Loucy (cell line): Measurements from ENCODE around the gene AP3S1.

Experiments used
- H2AFZ ChIP-seq: fragments of 200-600 bp; sonication (generic); 2 replicates; pipeline ENCODE4 v1.6.0; 2016; ENCODE audit warnings: antibody characterized with exemption, mild to moderate bottlenecking, low read length, moderate library complexity
- H3F3A ChIP-seq: fragments of 200-600 bp; 2 replicates; pipeline ENCODE4 v1.6.0; 2016; ENCODE audit warnings: antibody characterized with exemption, low read depth, mild to moderate bottlenecking
- H3K27me3 ChIP-seq: fragments of 200-600 bp; sonication (generic); 2 replicates; pipeline ENCODE4 v1.6.1; 2014; ENCODE audit warnings: low read length, mild to moderate bottlenecking; ENCODE audit not compliant: insufficient read depth, poor library complexity, severe bottlenecking
- H3K36me3 ChIP-seq: fragments of 200-600 bp; sonication (generic); 2 replicates; pipeline ENCODE4 v1.6.1; 2016; ENCODE audit warnings: low read length; ENCODE audit not compliant: insufficient read depth
- H3K4me1 ChIP-seq: fragments of 200-600 bp; sonication (generic); 2 replicates; pipeline ENCODE4 v1.5.1; 2014; ENCODE audit warnings: low read length, mild to moderate bottlenecking; ENCODE audit not compliant: insufficient read depth, poor library complexity, severe bottlenecking
- H3K4me2 ChIP-seq: fragments of 200-600 bp; sonication (generic); 2 replicates; pipeline ENCODE4 v1.6.0; 2014; ENCODE audit warnings: antibody characterized with exemption, low read length, low read depth, mild to moderate bottlenecking; ENCODE audit not compliant: poor library complexity, severe bottlenecking
- H3K4me3 ChIP-seq: fragments of 200-600 bp; sonication (generic); 2 replicates; pipeline ENCODE4 v1.5.1; 2014; ENCODE audit warnings: low read length, mild to moderate bottlenecking, mixed read lengths; ENCODE audit not compliant: poor library complexity, severe bottlenecking
- H3K79me2 ChIP-seq: fragments of 200-600 bp; sonication (generic); 2 replicates; pipeline ENCODE4 v1.6.1; 2014; ENCODE audit warnings: low read length; ENCODE audit not compliant: insufficient read depth
- H3K9ac ChIP-seq: fragments of 200-600 bp; sonication (generic); 2 replicates; pipeline ENCODE4 v1.6.0; 2014; ENCODE audit warnings: mild to moderate bottlenecking, low read depth, low read length, moderate library complexity; ENCODE audit not compliant: poor library complexity, severe bottlenecking
- H3K9me2 ChIP-seq: fragments of 200-600 bp; sonication (generic); replicated peaks from 2 replicates; pipeline ENCODE4 v1.6.1; 2016; ENCODE audit warnings: low read depth, low read length, mixed read lengths
- H3K9me3 ChIP-seq: fragments of 200-600 bp; sonication (generic); 2 replicates; pipeline ENCODE4 v1.6.1; 2014; ENCODE audit warnings: mild to moderate bottlenecking, antibody characterized with exemption, low read length, low read depth; ENCODE audit not compliant: insufficient read depth
- H4K20me1 ChIP-seq: fragments of 200-600 bp; sonication (generic); 2 replicates; pipeline ENCODE4 v1.6.0; 2014; ENCODE audit warnings: antibody characterized with exemption, low read length, mild to moderate bottlenecking; ENCODE audit not compliant: insufficient read depth, poor library complexity, severe bottlenecking
- EZH2phosphoT487 ChIP-seq: fragments of 200-600 bp; IDR thresholded peaks from 2 replicates; pipeline ENCODE4 v1.6.1; 2018; ENCODE audit warnings: antibody characterized with exemption, mild to moderate bottlenecking, moderate library complexity, borderline replicate concordance
- TF ChIP-seq, protein P1 (sequence below): fragments of 200-600 bp; sonication (generic); conservative IDR thresholded peaks from 2 replicates; pipeline ENCODE4 v1.5.1; 2014; ENCODE audit warnings: mild to moderate bottlenecking, antibody characterized with exemption, low read length

AP3S1 gene

DNA sequence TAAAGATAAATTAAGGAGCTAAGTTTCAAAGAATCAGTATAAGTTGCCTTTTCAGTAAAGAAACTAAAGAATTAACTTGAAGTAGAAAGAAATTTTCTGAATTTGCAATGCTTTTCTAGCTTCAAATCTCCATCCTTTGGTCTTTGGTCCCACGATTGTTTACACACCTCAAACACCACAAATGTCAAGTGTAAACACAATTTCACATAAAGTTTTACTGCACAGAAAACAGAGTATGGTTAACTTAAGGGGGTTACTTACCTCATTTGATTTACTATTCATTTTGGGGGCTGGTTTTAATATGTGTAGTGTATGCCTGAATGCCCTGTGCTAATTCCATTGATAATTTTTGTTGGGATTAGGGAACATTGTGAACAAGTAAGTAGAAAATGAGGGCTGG, 29.4 kb upstream of the AP3S1 start:
- H3K9me3 ChIP-seq: no peaks in the 10 kb centered on the region
- H3K79me2 ChIP-seq: no peaks in the 10 kb centered on the region
- H3K9ac ChIP-seq: no peak overlapping the region
- no peaks in the 10 kb centered on the region for H4K20me1 ChIP-seq
- H3K4me1 ChIP-seq: no peaks in the 10 kb centered on the region
- H3K9me2 ChIP-seq: no peaks in the 10 kb centered on the region
- H3F3A ChIP-seq: no peaks in the 10 kb centered on the region
- no peak overlapping the region for H2AFZ ChIP-seq
- no peak for TF ChIP-seq EZH2phosphoT487
- TF ChIP-seq, protein P1, sequence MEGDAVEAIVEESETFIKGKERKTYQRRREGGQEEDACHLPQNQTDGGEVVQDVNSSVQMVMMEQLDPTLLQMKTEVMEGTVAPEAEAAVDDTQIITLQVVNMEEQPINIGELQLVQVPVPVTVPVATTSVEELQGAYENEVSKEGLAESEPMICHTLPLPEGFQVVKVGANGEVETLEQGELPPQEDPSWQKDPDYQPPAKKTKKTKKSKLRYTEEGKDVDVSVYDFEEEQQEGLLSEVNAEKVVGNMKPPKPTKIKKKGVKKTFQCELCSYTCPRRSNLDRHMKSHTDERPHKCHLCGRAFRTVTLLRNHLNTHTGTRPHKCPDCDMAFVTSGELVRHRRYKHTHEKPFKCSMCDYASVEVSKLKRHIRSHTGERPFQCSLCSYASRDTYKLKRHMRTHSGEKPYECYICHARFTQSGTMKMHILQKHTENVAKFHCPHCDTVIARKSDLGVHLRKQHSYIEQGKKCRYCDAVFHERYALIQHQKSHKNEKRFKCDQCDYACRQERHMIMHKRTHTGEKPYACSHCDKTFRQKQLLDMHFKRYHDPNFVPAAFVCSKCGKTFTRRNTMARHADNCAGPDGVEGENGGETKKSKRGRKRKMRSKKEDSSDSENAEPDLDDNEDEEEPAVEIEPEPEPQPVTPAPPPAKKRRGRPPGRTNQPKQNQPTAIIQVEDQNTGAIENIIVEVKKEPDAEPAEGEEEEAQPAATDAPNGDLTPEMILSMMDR: no peak
- no peak overlapping the region for H3K4me3 ChIP-seq
- no peak overlapping the region for H3K4me2 ChIP-seq
- H3K27me3 ChIP-seq: no peaks in the 10 kb centered on the region
- no peaks in the 10 kb centered on the region for H3K36me3 ChIP-seq

DNA sequence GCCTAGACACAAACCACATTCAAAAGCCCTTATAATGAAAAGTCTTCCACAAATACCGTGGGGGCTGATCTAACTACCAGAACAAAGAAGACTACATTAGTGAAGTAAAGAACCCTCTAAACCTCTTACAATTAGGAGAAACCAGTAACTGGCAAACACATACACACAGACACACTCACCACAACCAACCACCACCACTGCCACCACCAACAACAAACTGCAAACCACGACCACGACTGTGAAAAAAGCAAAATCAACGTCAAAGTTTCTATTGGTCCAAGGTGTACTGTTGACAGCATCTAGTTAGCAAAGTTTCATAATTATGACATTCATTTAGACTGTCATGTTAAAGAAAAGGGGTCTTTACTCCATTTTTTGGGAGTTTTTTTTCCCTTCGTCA, 28.0 kb upstream of the AP3S1 start:
- Histone ChIP-seq H3K4me2 (no peak overlapping the region), H3K4me1 (no peaks in the 10 kb centered on the region), H3K9me3 (no peaks in the 10 kb centered on the region), H3K27me3 (no peaks in the 10 kb centered on the region), H4K20me1 (no peaks in the 10 kb centered on the region), H3F3A (no peaks in the 10 kb centered on the region), H3K79me2 (no peaks in the 10 kb centered on the region), H3K9ac (no peak overlapping the region), H3K4me3 (no peak overlapping the region), H2AFZ (no peak overlapping the region), H3K9me2 (no peaks in the 10 kb centered on the region), H3K36me3 (no peaks in the 10 kb centered on the region)
- no peak for TF ChIP-seq EZH2phosphoT487
- TF ChIP-seq, protein P1: no peak

DNA sequence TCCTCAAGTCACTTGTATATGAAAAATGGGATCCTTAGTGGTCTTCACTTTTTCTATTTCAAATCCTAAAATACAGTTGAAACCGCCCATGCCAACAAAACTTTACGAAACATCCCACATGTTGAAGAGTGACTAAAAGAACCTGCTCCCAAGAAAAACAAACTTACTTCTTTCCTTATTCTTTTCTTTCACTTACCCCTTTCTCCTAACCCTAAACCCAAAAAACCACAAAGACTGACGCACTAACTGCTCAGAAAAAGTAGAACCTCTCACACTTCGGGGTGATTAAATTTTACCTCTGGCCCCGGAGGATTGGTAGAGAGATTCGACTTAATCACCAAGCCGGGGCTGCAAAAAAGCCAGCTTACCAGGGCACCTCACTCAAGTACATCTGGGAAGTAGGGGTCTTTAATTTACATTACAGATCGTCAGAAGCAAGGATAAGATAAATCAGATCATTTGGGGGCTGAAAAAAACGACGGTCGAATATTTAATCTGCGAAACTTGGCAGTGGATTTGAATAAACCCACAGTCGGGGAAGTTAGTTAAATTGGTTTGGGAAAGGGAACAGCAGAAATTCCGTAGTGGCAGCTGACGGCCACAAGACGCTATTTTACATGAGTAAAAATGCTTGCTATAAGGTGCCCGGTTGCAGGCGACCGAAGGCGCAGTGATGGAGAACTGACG, 26.6 kb upstream of the AP3S1 start:
- H4K20me1 ChIP-seq: no peaks in the 10 kb centered on the region
- no peaks in the 10 kb centered on the region for H3K27me3 ChIP-seq
- TF ChIP-seq EZH2phosphoT487: no peak
- TF ChIP-seq, protein P1: no peak
- no peak overlapping the region for H2AFZ ChIP-seq
- H3K36me3 ChIP-seq: no peaks in the 10 kb centered on the region
- no peaks in the 10 kb centered on the region for H3F3A ChIP-seq
- H3K79me2 ChIP-seq: no peaks in the 10 kb centered on the region
- no peak overlapping the region for H3K9ac ChIP-seq
- no peak overlapping the region for H3K4me3 ChIP-seq
- no peaks in the 10 kb centered on the region for H3K4me1 ChIP-seq
- H3K9me2 ChIP-seq: no peaks in the 10 kb centered on the region
- H3K9me3 ChIP-seq: no peaks in the 10 kb centered on the region
- no peak overlapping the region for H3K4me2 ChIP-seq
